ENCODE measurements around the gene GAK.

DNA sequence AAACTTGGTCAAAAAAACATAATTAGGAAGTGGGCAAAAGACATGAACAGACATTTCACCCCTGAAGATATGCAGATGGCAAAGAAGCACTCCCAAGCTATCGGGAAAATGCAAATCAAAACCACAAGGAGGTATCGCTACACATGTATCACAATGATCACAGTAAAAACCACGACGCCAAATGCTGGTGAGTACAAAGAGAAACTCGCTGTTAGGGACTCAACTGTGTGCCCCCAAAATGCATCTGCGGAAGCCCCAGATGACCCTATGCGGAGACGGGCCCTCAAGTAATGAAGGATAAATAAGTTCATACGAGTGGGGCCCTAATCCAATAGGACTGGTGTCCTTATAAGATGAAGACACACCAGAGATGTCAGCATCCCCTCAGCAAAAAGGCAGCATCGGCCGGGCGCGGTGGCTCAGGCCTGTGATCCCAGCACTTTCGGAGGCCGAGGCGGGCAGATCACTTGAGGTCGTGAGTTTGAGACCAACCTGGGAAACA lies 10.2 kb downstream of the GAK start:
- no peak for TF ChIP-seq CEBPG (CRISPR knock-in tag; IDR thresholded peaks at IDR 0.05)
- no peak for TF ChIP-seq EZH2 (conservative IDR thresholded peaks at IDR 0.05; ENCODE audit: low read depth, low read length)
